SK-N-SH treated with all-trans-retinoic acid at 6 μM for 48 hours (cell line): ENCODE data around the gene MAP2.

Experiments used
- ATAC-seq: fragments of 200-7000 bp; cut with Tn5 transposase; 3 replicates; pipeline ENCODE4 v1.9.1; 2020; ENCODE audit warnings: mild to moderate bottlenecking, moderate library complexity
- ARNTL ChIP-seq: fragments of 450-650 bp; formaldehyde crosslinking; IDR thresholded peaks from 2 replicates; pipeline ENCODE4 v1.5.0; 2020; ENCODE audit warnings: low read depth, mild to moderate bottlenecking, moderate library complexity, borderline replicate concordance
- BACH2 ChIP-seq: fragments of 250-450 bp; sonication (Bioruptor Pico); IDR thresholded peaks from 2 replicates; pipeline ENCODE4 v1.9.0; 2021; ENCODE audit warnings: mild to moderate bottlenecking, borderline replicate concordance
- CSDC2 ChIP-seq: fragments of 250-450 bp; sonication (Bioruptor Pico); IDR thresholded peaks from 2 replicates; pipeline ENCODE4 v1.5.0; 2020; ENCODE audit warnings: mild to moderate bottlenecking, moderate library complexity
- CSRNP3 ChIP-seq: fragments of 250-450 bp; sonication (Bioruptor Pico); IDR thresholded peaks from 2 replicates; pipeline ENCODE4 v1.5.1; 2021; ENCODE audit warnings: mild to moderate bottlenecking, moderate library complexity
- ESRRG ChIP-seq: fragments of 250-450 bp; sonication (Bioruptor Pico); IDR thresholded peaks from 2 replicates; pipeline ENCODE4 v1.6.1; 2021; ENCODE audit warnings: mild to moderate bottlenecking
- GLIS3 ChIP-seq: fragments of 250-450 bp; sonication (Bioruptor Pico); IDR thresholded peaks from 2 replicates; pipeline ENCODE4 v1.5.0; 2020; ENCODE audit warnings: mild to moderate bottlenecking, moderate library complexity
- ISL1 ChIP-seq: fragments of 250-450 bp; sonication (Bioruptor Pico); IDR thresholded peaks from 2 replicates; pipeline ENCODE4 v2.1.2; 2022; ENCODE audit warnings: mild to moderate bottlenecking, moderate library complexity
- PATZ1 ChIP-seq: fragments of 250-450 bp; sonication (Bioruptor Pico); IDR thresholded peaks from 2 replicates; pipeline ENCODE4 v1.8.0; 2020; ENCODE audit warnings: mild to moderate bottlenecking, moderate library complexity, borderline replicate concordance
- POU6F1 ChIP-seq: fragments of 250-450 bp; sonication (Bioruptor Pico); IDR thresholded peaks from 2 replicates; pipeline ENCODE4 v1.8.0; 2021; ENCODE audit warnings: low read depth, mild to moderate bottlenecking, moderate library complexity, borderline replicate concordance
- PPARA ChIP-seq: fragments of 250-450 bp; sonication (Bioruptor Pico); IDR thresholded peaks from 2 replicates; pipeline ENCODE4 v1.5.0; 2020; ENCODE audit warnings: mild to moderate bottlenecking, borderline replicate concordance
- RARB ChIP-seq: fragments of 250-450 bp; sonication (Bioruptor Pico); IDR thresholded peaks from 2 replicates; pipeline ENCODE4 v1.8.0; 2021; ENCODE audit warnings: mild to moderate bottlenecking, moderate library complexity
- SNAI2 ChIP-seq: fragments of 250-450 bp; sonication (Bioruptor Pico); IDR thresholded peaks from 2 replicates; pipeline ENCODE4 v1.5.0; 2020; ENCODE audit warnings: mild to moderate bottlenecking, moderate library complexity
- TCF4 ChIP-seq: fragments of 250-450 bp; sonication (Bioruptor Pico); IDR thresholded peaks from 2 replicates; pipeline ENCODE4 v1.8.0; 2021; ENCODE audit warnings: mild to moderate bottlenecking, moderate library complexity, borderline replicate concordance
- TOX ChIP-seq: fragments of 250-450 bp; sonication (Bioruptor Pico); IDR thresholded peaks from 2 replicates; pipeline ENCODE4 v1.8.0; 2021; ENCODE audit warnings: mild to moderate bottlenecking, moderate library complexity, borderline replicate concordance
- TSHZ2 ChIP-seq: fragments of 250-450 bp; sonication (Bioruptor Pico); IDR thresholded peaks from 2 replicates; pipeline ENCODE4 v1.5.0; 2020; ENCODE audit warnings: mild to moderate bottlenecking, moderate library complexity
- ZC3H10 ChIP-seq: fragments of 250-450 bp; sonication (Bioruptor Pico); IDR thresholded peaks from 2 replicates; pipeline ENCODE4 v1.5.1; 2021; ENCODE audit warnings: mild to moderate bottlenecking, moderate library complexity
- ZFP3 ChIP-seq: fragments of 250-450 bp; sonication (Bioruptor Pico); IDR thresholded peaks from 2 replicates; pipeline ENCODE4 v1.5.0; 2020; ENCODE audit warnings: mild to moderate bottlenecking, moderate library complexity
- ZFP30 ChIP-seq: fragments of 450-650 bp; formaldehyde crosslinking; IDR thresholded peaks from 2 replicates; pipeline ENCODE4 v1.5.0; 2022; ENCODE audit warnings: mild to moderate bottlenecking, moderate library complexity
- ZNF565 ChIP-seq: fragments of 450-650 bp; formaldehyde crosslinking; conservative IDR thresholded peaks from 2 replicates; pipeline ENCODE4 v1.5.0; 2020; ENCODE audit warnings: low read depth, mild to moderate bottlenecking, moderate library complexity
- ZNF70 ChIP-seq: fragments of 450-650 bp; formaldehyde crosslinking; IDR thresholded peaks from 2 replicates; pipeline ENCODE4 v1.5.0; 2020; ENCODE audit warnings: mild to moderate bottlenecking, moderate library complexity
- ZNF8 ChIP-seq: fragments of 450-650 bp; formaldehyde crosslinking; IDR thresholded peaks from 2 replicates; pipeline ENCODE4 v1.5.0; 2020; ENCODE audit warnings: mild to moderate bottlenecking, moderate library complexity

MAP2 gene

GRCh38 chr2:209534228-209534627 lies 110.4 kb downstream of the MAP2 start (continued):
- TF ChIP-seq PPARA (no peak), ESRRG (CRISPR knock-in tag) (no peak), PATZ1 (CRISPR knock-in tag) (no peak), RARB (CRISPR knock-in tag) (no peak), ISL1 (no peak), BACH2 (no peak), SNAI2 (CRISPR knock-in tag) (no peak), ZNF8 (CRISPR knock-in tag) (no peak), GLIS3 (CRISPR knock-in tag) (no peak), TCF4 (no peak)
- TF ChIP-seq, all 23 proteins: peak for 0

- TF ChIP-seq ESRRG (CRISPR knock-in tag) (no peak), ZFP30 (CRISPR knock-in tag) (no peak), ZC3H10 (CRISPR knock-in tag) (no peak), CSDC2 (CRISPR knock-in tag) (no peak), PATZ1 (CRISPR knock-in tag) (no peak), POU6F1 (CRISPR knock-in tag) (no peak), ZFP3 (CRISPR knock-in tag) (no peak)
- ATAC-seq: no peak
These were observed 112.5 kb downstream of the MAP2 start for GRCh38 chr2:209536363-209536762.

GRCh38 chr2:209547726-209548125 lies 123.9 kb downstream of the MAP2 start:
- ATAC-seq: no peak
- TF ChIP-seq SNAI2 (CRISPR knock-in tag) (no peak), TOX (CRISPR knock-in tag) (no peak), TSHZ2 (CRISPR knock-in tag) (no peak), ZNF565 (CRISPR knock-in tag) (no peak), ZNF70 (CRISPR knock-in tag) (no peak), CSRNP3 (CRISPR knock-in tag) (no peak), ARNTL (CRISPR knock-in tag) (no peak), ZFP3 (CRISPR knock-in tag) (no peak), PPARA (no peak), ZFP30 (CRISPR knock-in tag) (no peak), POU6F1 (CRISPR knock-in tag) (no peak), BACH2 (no peak), ZC3H10 (CRISPR knock-in tag) (no peak), PATZ1 (CRISPR knock-in tag) (no peak)
